HCT116 (cell line): ENCODE measurements around the gene CAMKMT. TPM values are rescaled to one million over a fixed set of nuclear protein-coding genes. Genes with fewer than 3 reads are reported as not detected.

Experiments
- ATAC-seq: fragments of 200-7000 bp; cut with Tn5 transposase; 2 replicates; pipeline ENCODE4 v1.9.1; 2020; ENCODE audit warnings: mild to moderate bottlenecking, moderate library complexity
- BruUV-seq: library from RNA; stranded (reverse); fragments of 400-500 nt; replicated peaks from 2 replicates; lab custom pipeline; 2021; lab: Mats Ljungman, UMichigan
- CTCF ChIA-PET: fragments of 300-600 bp; sonication (Branson Sonifier 250); formaldehyde crosslinking; loops from one replicate; lab custom pipeline; 2021; ENCODE audit warnings: antibody characterized with exemption; lab: Charles Lee
- POLR2A ChIA-PET: fragments of 300-600, 350-600 bp; sonication (Branson Sonifier 250); formaldehyde crosslinking; loops from one replicate; lab custom pipeline; 2021; ENCODE audit warnings: antibody characterized with exemption; lab: Charles Lee
- RAD21 ChIA-PET, 2 experiments: fragments of 300-600 bp; sonication (Branson Sonifier 250); formaldehyde crosslinking; loops; one replicate each; lab custom pipeline; 2023; ENCODE audit warnings: low total read pairs in 2 of 2; ENCODE audit not compliant: uncharacterized antibody in 2 of 2, unreplicated experiment in 2 of 2, low non-redundant PET in 1 of 2; lab: Charles Lee
- DNase-seq: peaks from one replicate; pipeline ENCODE4 v3.0.0-alpha.2; 2010; ENCODE audit warnings: low read depth, low spot score
- H2AFZ ChIP-seq: fragments of 200-600 bp; shearing (Covaris generic), sonication (generic); 2 replicates; pipeline ENCODE4 v1.6.1; 2017; ENCODE audit warnings: low read depth, mixed run types, mixed read lengths, antibody characterized with exemption, low read length; ENCODE audit not compliant: poor library complexity, severe bottlenecking
- H3K27ac ChIP-seq: 2 replicates; pipeline ENCODE4 v1.5.1; 2012; ENCODE audit warnings: low read depth, low read length
- H3K27me3 ChIP-seq: fragments of 200-600 bp; sonication (generic); 2 replicates; pipeline ENCODE4 v1.6.1; 2016; ENCODE audit warnings: mixed run types, low read length, mixed read lengths; ENCODE audit not compliant: insufficient read depth
- H3K36me3 ChIP-seq, 2 experiments: fragments of 200-500 bp in 1 of 2; fragments of 200-600 bp in 1 of 2; sonication (Bioruptor generic) in 1 of 2; sonication (generic) in 1 of 2; 2 replicates each; pipeline versions ENCODE4 v1.5.1 to v1.6.1; 2014 to 2016; ENCODE audit warnings: low read length in 2 of 2, inconsistent platforms in 1 of 2, mixed read lengths in 1 of 2, mixed run types in 1 of 2; ENCODE audit not compliant: insufficient read depth in 2 of 2, control insufficient read depth in 1 of 2
- H3K4me1 ChIP-seq, 2 experiments: fragments of 200-600 bp in 1 of 2; sonication (generic) in 1 of 2; 2 replicates each; pipeline versions ENCODE4 v1.5.1 to v1.6.1; 2012 to 2017; ENCODE audit warnings: low read length in 2 of 2, inconsistent platforms in 1 of 2, mild to moderate bottlenecking in 1 of 2, mixed read lengths in 1 of 2, mixed run types in 1 of 2, moderate library complexity in 1 of 2; ENCODE audit not compliant: insufficient read depth in 2 of 2, control insufficient read depth in 1 of 2
- H3K4me2 ChIP-seq: fragments of 200-600 bp; sonication (generic); 2 replicates; pipeline ENCODE4 v1.6.1; 2017; ENCODE audit warnings: mixed run types, low read length, mixed read lengths
- H3K4me3 ChIP-seq, 2 experiments: fragments of 200-600 bp in 1 of 2; sonication (generic) in 1 of 2; replicated peaks in 1 of 2; 2 replicates each; pipeline ENCODE4 v1.5.1; 2011 to 2016; ENCODE audit warnings: low read length in 2 of 2, control low read depth in 1 of 2, low read depth in 1 of 2, mild to moderate bottlenecking in 1 of 2, mixed read lengths in 1 of 2, mixed run types in 1 of 2
- H3K79me2 ChIP-seq: fragments of 200-600 bp; sonication (generic); 2 replicates; pipeline ENCODE4 v1.6.1; 2017; ENCODE audit warnings: mild to moderate bottlenecking, mixed run types, low read length, moderate library complexity, mixed read lengths; ENCODE audit not compliant: insufficient read depth
- H3K9ac ChIP-seq: fragments of 200-600 bp; sonication (generic); 2 replicates; pipeline ENCODE4 v1.6.1; 2016; ENCODE audit warnings: low read length, mixed read lengths
- H3K9me2 ChIP-seq: fragments of 200-600 bp; sonication (generic), shearing (Covaris generic); 2 replicates; pipeline ENCODE4 v1.6.1; 2017; ENCODE audit warnings: mixed run types, mild to moderate bottlenecking, moderate library complexity; ENCODE audit not compliant: insufficient read depth
- H3K9me3 ChIP-seq, 2 experiments: fragments of 200-500 bp in 1 of 2; fragments of 200-600 bp in 1 of 2; sonication (Bioruptor generic) in 1 of 2; sonication (generic) in 1 of 2; 2 replicates each; pipeline ENCODE4 v1.6.1; 2014 to 2017; ENCODE audit warnings: low read length in 2 of 2, mixed read lengths in 2 of 2, inconsistent platforms in 1 of 2, low read depth in 1 of 2, mild to moderate bottlenecking in 1 of 2, mixed run types in 1 of 2, moderate library complexity in 1 of 2; ENCODE audit not compliant: control insufficient read depth in 1 of 2, insufficient read depth in 1 of 2
- H4K20me1 ChIP-seq: fragments of 200-600 bp; sonication (generic), shearing (Covaris generic); 2 replicates; pipeline ENCODE4 v1.6.1; 2017; ENCODE audit warnings: mixed run types, mild to moderate bottlenecking, moderate library complexity; ENCODE audit not compliant: insufficient read depth
- ATF3 ChIP-seq: IDR thresholded peaks from 2 replicates; pipeline ENCODE4 v1.6.1; 2012
- CBX3 ChIP-seq: IDR thresholded peaks from 2 replicates; pipeline ENCODE4 v1.6.1; 2012; ENCODE audit warnings: low read depth
- CEBPB ChIP-seq: IDR thresholded peaks from 2 replicates; pipeline ENCODE4 v1.6.1; 2012; ENCODE audit warnings: low read depth
- CTCF ChIP-seq, 3 experiments: fragments of 200-600 bp in 1 of 3; sonication (generic) in 1 of 3; IDR thresholded peaks in 2 of 3; conservative IDR thresholded peaks in 1 of 3; 2 replicates each; pipeline ENCODE4 v1.5.1; 2012 to 2017; ENCODE audit warnings: low read depth in 2 of 3, low read length in 2 of 3, antibody characterized with exemption in 1 of 3, borderline replicate concordance in 1 of 3, control low read depth in 1 of 3, mild to moderate bottlenecking in 1 of 3, mixed read lengths in 1 of 3, mixed run types in 1 of 3, moderate library complexity in 1 of 3; ENCODE audit not compliant: insufficient read depth in 1 of 3
- ELF1 ChIP-seq: IDR thresholded peaks from 2 replicates; pipeline ENCODE4 v1.6.1; 2012; ENCODE audit warnings: low read depth, borderline replicate concordance
- EZH2phosphoT487 ChIP-seq: fragments of 200-600 bp; IDR thresholded peaks from 2 replicates; pipeline ENCODE4 v1.6.1; 2018; ENCODE audit warnings: antibody characterized with exemption, borderline replicate concordance
- FOSL1 ChIP-seq: IDR thresholded peaks from 2 replicates; pipeline ENCODE4 v1.6.1; 2012; ENCODE audit warnings: low read depth
- JUND ChIP-seq: IDR thresholded peaks from 2 replicates; pipeline ENCODE4 v1.6.1; 2012
- MAX ChIP-seq: IDR thresholded peaks from 2 replicates; pipeline ENCODE4 v1.6.1; 2012
- POLR2A ChIP-seq: IDR thresholded peaks from 2 replicates; pipeline ENCODE4 v1.7.0; 2011; ENCODE audit warnings: borderline replicate concordance; ENCODE audit not compliant: insufficient read depth, insufficient read length; ENCODE audit errors: extremely low read depth
- REST ChIP-seq: IDR thresholded peaks from 2 replicates; pipeline ENCODE4 v1.6.1; 2012; ENCODE audit warnings: low read depth
- SIN3A ChIP-seq: IDR thresholded peaks from 2 replicates; pipeline ENCODE4 v1.6.1; 2012; ENCODE audit warnings: low read depth
- YY1 ChIP-seq: IDR thresholded peaks from 2 replicates; pipeline ENCODE4 v1.6.1; 2011; ENCODE audit warnings: low read length, low read depth, moderate library complexity, mild to moderate bottlenecking; ENCODE audit not compliant: insufficient replicate concordance; ENCODE audit errors: extremely low read depth
- ZBTB33 ChIP-seq: IDR thresholded peaks from 2 replicates; pipeline ENCODE4 v1.6.1; 2011; ENCODE audit warnings: mild to moderate bottlenecking, low read length, moderate library complexity; ENCODE audit not compliant: insufficient replicate concordance; ENCODE audit errors: extremely low read depth
- ZNF274 ChIP-seq: fragments of 200-500 bp; sonication (Bioruptor generic); IDR thresholded peaks from 2 replicates; pipeline ENCODE4 v1.6.1; 2014; ENCODE audit warnings: mild to moderate bottlenecking, low read depth, low read length, inconsistent platforms
- intact Hi-C: fragments of 100-400 bp; cut with micrococcal nuclease; formaldehyde crosslinking; loops from 2 replicates; pipeline ENCODE4 v1.10.0; 2022
- total RNA-seq: library from RNA; stranded (reverse); gene quantifications from one replicate; pipeline ENCODE4 v1.2.1, GENCODE V29; 2021; ENCODE audit not compliant: unreplicated experiment

Gene CAMKMT
- total RNA-seq, 1 experiment from 2014 or later: 10.6 TPM

GRCh38 chr2:44372246-44372645 is 10.5 kb downstream of the CAMKMT start (continued):
- TF ChIP-seq ATF3: no peak
- no peak for TF ChIP-seq CEBPB
- TF ChIP-seq MAX: no peak
- TF ChIP-seq REST: no peak
- no peak for TF ChIP-seq ELF1
- TF ChIP-seq POLR2A: no peak
- TF ChIP-seq, all 23 proteins: peak for 0

- ATAC-seq (no peak), DNase-seq (no peak)
- no peaks in the 10 kb centered on the region for H3K79me2 ChIP-seq
- no TSS peak for BruUV-seq
- ChIA-PET RAD21 (no interaction called here), POLR2A (interaction anchor here (1.4 kb wide), 1 partner anchor 16 kb away, joined by 3 read pairs; the partner anchor contains the start of genes CAMKMT and PREPL), CTCF (interaction anchor here (1.3 to 2.6 kb wide), 2 partner anchors 15 to 800 kb away, joined by 3 to 11 read pairs; no protein-coding TSS in a partner anchor)
- no peak overlapping the region for H3K4me3 ChIP-seq
- H3K4me1 ChIP-seq: no peaks in the 10 kb centered on the region
- no peak overlapping the region for H3K9ac ChIP-seq
- no peak overlapping the region for H2AFZ ChIP-seq
- no peak overlapping the region for H3K4me2 ChIP-seq
- no peaks in the 10 kb centered on the region for H3K27me3 ChIP-seq
- intact Hi-C loops: no loop called here
- H3K27ac ChIP-seq: no peak overlapping the region
- no peaks in the 10 kb centered on the region for H4K20me1 ChIP-seq
- H3K9me3 ChIP-seq: no peaks in the 10 kb centered on the region
- H3K36me3 ChIP-seq: no peaks in the 10 kb centered on the region
- no peaks in the 10 kb centered on the region for H3K9me2 ChIP-seq
- TF ChIP-seq CEBPB: no peak
- TF ChIP-seq ELF1: no peak
- no peak for TF ChIP-seq YY1
- no peak for TF ChIP-seq SIN3A
- TF ChIP-seq CTCF (IDR thresholded peaks at IDR 0.05 in 2 of 3, conservative IDR thresholded peaks at IDR 0.05 in 1 of 3; ENCODE audit: borderline replicate concordance in 1 of 3, insufficient read depth in 1 of 3, low read depth in 2 of 3, low read length in 2 of 3): no peak
- no peak for TF ChIP-seq CBX3
- TF ChIP-seq JUND: no peak
- no peak for TF ChIP-seq EZH2phosphoT487
- no peak for TF ChIP-seq ZBTB33
- no peak for TF ChIP-seq FOSL1
- TF ChIP-seq ZNF274: no peak
- no peak for TF ChIP-seq POLR2A
Observed at GRCh38 chr2:44377486-44377885, 15.7 kb downstream of the CAMKMT start.
